ENCODE data around the gene CD44. TPM values are rescaled to one million over a fixed set of nuclear protein-coding genes. Genes with fewer than 3 reads are reported as not detected.
A peak's percentile ranks its signal among the peaks of the same experiment; 100 is the strongest.

CD44 gene
- total RNA-seq, 1 experiment from 2014 or later = 6.1 TPM

- no peak overlapping the region for H4K5ac ChIP-seq (ENCODE audit: insufficient read length, low read depth, low read length)
- H3K14ac ChIP-seq (ENCODE audit: insufficient read depth, low read length) = peak overlapping the region; percentile 40; the same call in 1 of the 2 replicates
- no peak overlapping the region for H2BK20ac ChIP-seq (ENCODE audit: low read depth, low read length, poor library complexity, severe bottlenecking)
- no peak overlapping the region for H3K4ac ChIP-seq (ENCODE audit: low read depth, low read length)
- H3K27ac ChIP-seq (ENCODE audit: insufficient read length, low read depth, low read length) = no peak overlapping the region
- no peak overlapping the region for H3K18ac ChIP-seq (ENCODE audit: insufficient read length, low read depth, low read length)
- no peak overlapping the region for H3K4me2 ChIP-seq (ENCODE audit: insufficient read depth, insufficient read length, low read length)
- no peaks in the 10 kb centered on the region for H3K79me1 ChIP-seq (ENCODE audit: insufficient read depth, low read depth, low read length, poor library complexity, severe bottlenecking)
- H4K8ac ChIP-seq (replicated peaks; ENCODE audit: insufficient read length, low read depth, low read length) = no peak overlapping the region
- peaks cover 0 to 7% of the 10 kb centered on the region in 2 experiments; a peak in 2 of 4 replicates for H3K4me1 Mint-ChIP-seq
- TF ChIP-seq CTCF (conservative IDR thresholded peaks at IDR 0.05) = no peak
- no peak overlapping the region for H3K9ac ChIP-seq (ENCODE audit: extremely low read depth, insufficient read length, low read length)
- no peaks in the 10 kb centered on the region for H3K27me3 ChIP-seq (ENCODE audit: insufficient read depth, low read length)
- no peaks in the 10 kb centered on the region for H3K79me2 ChIP-seq (ENCODE audit: insufficient read depth, low read length)
- no peak for DNase-seq
- no peak overlapping the region for H2BK5ac ChIP-seq (ENCODE audit: insufficient read length, low read length)
- no peak overlapping the region for H3K27ac Mint-ChIP-seq
- H4K91ac ChIP-seq (ENCODE audit: insufficient read length, low read depth, low read length) = no peak overlapping the region
- H2BK12ac ChIP-seq (ENCODE audit: insufficient read length, low read depth, low read length) = no peak overlapping the region
- H3K23ac ChIP-seq (ENCODE audit: insufficient read length, low read depth, low read length) = no peak overlapping the region
- H3K4me1 ChIP-seq (ENCODE audit: insufficient read depth, low read length) = no peaks in the 10 kb centered on the region
- H3K4me3 Mint-ChIP-seq = no peak overlapping the region
- no peak overlapping the region for H2BK120ac ChIP-seq (ENCODE audit: low read depth, low read length, poor library complexity, severe bottlenecking)
- H3K9me3 ChIP-seq (ENCODE audit: control insufficient read depth, low read depth, low read length) = no peaks in the 10 kb centered on the region
- WGBS (ENCODE audit: extremely low coverage, insufficient read length, low lambda C conversion rate) = no CpG with 5 or more reads among the region's 9 CpGs
- no peaks in the 10 kb centered on the region for H4K20me1 ChIP-seq (ENCODE audit: control insufficient read depth, insufficient read depth, insufficient read length)
- no peak overlapping the region for H2AK5ac ChIP-seq (ENCODE audit: insufficient read length, low read length)
- H3K27me3 Mint-ChIP-seq (ENCODE audit: low read depth) = no peaks in the 10 kb centered on the region
- H2BK15ac ChIP-seq (ENCODE audit: low read depth, low read length) = no peak overlapping the region
- no peak overlapping the region for H3T11ph ChIP-seq (ENCODE audit: low read length)
- H3K23me2 ChIP-seq (ENCODE audit: insufficient read length, low read depth, low read length, poor library complexity, severe bottlenecking) = no peaks in the 10 kb centered on the region
- no peaks in the 10 kb centered on the region for H3K9me3 Mint-ChIP-seq
- H3K36me3 Mint-ChIP-seq (ENCODE audit: insufficient read depth in 1 of 3, low read depth in 3 of 3) = no peaks in the 10 kb centered on the region
- no peak overlapping the region for H2AFZ ChIP-seq (ENCODE audit: low read length)
- no peak overlapping the region for H3K56ac ChIP-seq (ENCODE audit: insufficient read length, low read depth, low read length)
These were observed 84.4 kb downstream of the CD44 start for GRCh38 chr11:35223371-35223796.
